Neural cell (in vitro differentiated cells): ENCODE data around the gene FHAD1. TPM values are rescaled to one million over a fixed set of nuclear protein-coding genes. Genes with fewer than 3 reads are reported as not detected.

Experiments
- H2AFZ ChIP-seq: fragments of 200-600, 300-800 bp; sonication (generic), shearing (Covaris generic); 2 replicates; pipeline ENCODE4 v1.6.0; 2014; ENCODE audit warnings: low read depth, mild to moderate bottlenecking, antibody characterized with exemption, low read length, moderate library complexity
- H3F3A ChIP-seq: fragments of 200-600 bp; shearing (Covaris generic); 2 replicates; pipeline ENCODE4 v1.6.1; 2016; ENCODE audit warnings: mild to moderate bottlenecking, moderate library complexity, mixed read lengths, antibody characterized with exemption, low read length; ENCODE audit not compliant: insufficient read depth, poor library complexity, severe bottlenecking
- H3K27ac ChIP-seq: fragments of 200-600, 300-800 bp; sonication (generic), shearing (Covaris generic); 2 replicates; pipeline ENCODE4 v1.5.1; 2014; ENCODE audit warnings: mild to moderate bottlenecking, low read length, moderate library complexity
- H3K27me3 ChIP-seq: fragments of 300-800, 200-600 bp; sonication (generic), shearing (Covaris generic); 2 replicates; pipeline ENCODE4 v1.6.0; 2014; ENCODE audit warnings: mild to moderate bottlenecking, low read depth, low read length, moderate library complexity; ENCODE audit not compliant: insufficient read depth
- H3K36me3 ChIP-seq: fragments of 300-800, 200-600 bp; sonication (generic), shearing (Covaris generic); 2 replicates; pipeline ENCODE4 v1.5.1; 2014; ENCODE audit warnings: mild to moderate bottlenecking, antibody characterized with exemption, low read length, moderate library complexity; ENCODE audit not compliant: insufficient read depth
- H3K4me2 ChIP-seq: fragments of 300-800, 200-600 bp; sonication (generic), shearing (Covaris generic); 2 replicates; pipeline ENCODE4 v1.6.0; 2014; ENCODE audit warnings: mild to moderate bottlenecking, low read length
- H3K4me3 ChIP-seq: fragments of 300-800, 200-600 bp; sonication (generic), shearing (Covaris generic); 2 replicates; pipeline ENCODE4 v1.5.1; 2014; ENCODE audit warnings: mild to moderate bottlenecking, low read length, moderate library complexity
- H3K79me2 ChIP-seq: fragments of 200-600 bp; shearing (Covaris generic); replicated peaks from 2 replicates; pipeline ENCODE4 v1.6.0; 2014; ENCODE audit warnings: mild to moderate bottlenecking, low read length, moderate library complexity; ENCODE audit not compliant: insufficient read depth
- H3K9ac ChIP-seq: fragments of 300-800, 200-600 bp; sonication (generic), shearing (Covaris generic); 2 replicates; pipeline ENCODE4 v1.6.1; 2016; ENCODE audit warnings: mild to moderate bottlenecking, low read length, mixed read lengths
- H3K9me2 ChIP-seq: fragments of 200-600 bp; shearing (Covaris generic); 2 replicates; pipeline ENCODE4 v1.6.1; 2016; ENCODE audit warnings: mild to moderate bottlenecking, low read length, mixed read lengths; ENCODE audit not compliant: insufficient read depth
- H3K9me3 ChIP-seq: fragments of 200-600, 300-800 bp; sonication (generic), shearing (Covaris generic); 2 replicates; pipeline ENCODE4 v1.6.1; 2016; ENCODE audit warnings: mild to moderate bottlenecking, mixed run types, low read length, moderate library complexity, mixed read lengths
- H4K20me1 ChIP-seq: fragments of 200-600 bp; shearing (Covaris generic); 2 replicates; pipeline ENCODE4 v1.6.1; 2016; ENCODE audit warnings: mild to moderate bottlenecking, mixed run types; ENCODE audit not compliant: insufficient read depth
- CTCF ChIP-seq: fragments of 450-650 bp; IDR thresholded peaks from 2 replicates; pipeline ENCODE4 v1.5.1; 2014; ENCODE audit warnings: antibody characterized with exemption, mild to moderate bottlenecking, moderate library complexity; ENCODE audit not compliant: poor library complexity, severe bottlenecking
- EP300 ChIP-seq: fragments of 450-650 bp; conservative IDR thresholded peaks from 2 replicates; pipeline ENCODE4 v1.6.1; 2014; ENCODE audit warnings: antibody characterized with exemption, mild to moderate bottlenecking, moderate library complexity; ENCODE audit not compliant: poor library complexity, severe bottlenecking
- EZH2 ChIP-seq: fragments of 200-600, 300-800 bp; shearing (Covaris generic), sonication (generic); IDR thresholded peaks from 2 replicates; pipeline ENCODE4 v1.6.1; 2014; ENCODE audit warnings: antibody characterized with exemption, low read length, borderline replicate concordance, mild to moderate bottlenecking; ENCODE audit not compliant: insufficient read depth, poor library complexity, severe bottlenecking
- MXI1 ChIP-seq: fragments of 450-650 bp; conservative IDR thresholded peaks from 2 replicates; pipeline ENCODE4 v1.6.1; 2014; ENCODE audit warnings: antibody characterized with exemption, mild to moderate bottlenecking; ENCODE audit not compliant: poor library complexity, severe bottlenecking
- POLR2AphosphoS5 ChIP-seq: IDR thresholded peaks from 2 replicates; pipeline ENCODE4 v1.6.1; 2012
- RAD21 ChIP-seq: fragments of 450-650 bp; conservative IDR thresholded peaks from 2 replicates; pipeline ENCODE4 v1.6.1; 2014; ENCODE audit warnings: antibody characterized with exemption, mild to moderate bottlenecking, moderate library complexity
- REST ChIP-seq: IDR thresholded peaks from 2 replicates; pipeline ENCODE4 v1.6.1; 2012; ENCODE audit warnings: borderline replicate concordance
- SMC3 ChIP-seq: fragments of 450-650 bp; conservative IDR thresholded peaks from 2 replicates; pipeline ENCODE4 v1.6.1; 2014; ENCODE audit warnings: antibody characterized with exemption, mild to moderate bottlenecking, moderate library complexity; ENCODE audit not compliant: poor library complexity
- TAF1 ChIP-seq: IDR thresholded peaks from 2 replicates; pipeline ENCODE4 v1.6.1; 2012; ENCODE audit warnings: low read depth
- polyA plus RNA-seq: library from polyadenylated mRNA; depleted of rRNA; stranded (reverse); fragments of >200 nt; gene quantifications from 2 replicates; pipeline ENCODE4 v1.2.3, GENCODE V29; 2014

FHAD1 gene
- polyA plus RNA-seq, 1 donor from 2014 or later, result 0.46 TPM

- Histone ChIP-seq H3K27me3 (no peaks in the 10 kb centered on the region), H3K9me2 (no peaks in the 10 kb centered on the region), H3K9me3 (peaks cover 7% of the 10 kb centered on the region), H3K79me2 (no peaks in the 10 kb centered on the region), H3K27ac (no peak overlapping the region), H3K9ac (no peak overlapping the region), H3K4me2 (no peak overlapping the region), H2AFZ (no peak overlapping the region), H3F3A (no peaks in the 10 kb centered on the region), H3K36me3 (no peaks in the 10 kb centered on the region), H3K4me3 (no peak overlapping the region), H4K20me1 (no peaks in the 10 kb centered on the region)
- TF ChIP-seq TAF1, result no peak
- TF ChIP-seq SMC3, result no peak
- TF ChIP-seq CTCF, result no peak
- no peak for TF ChIP-seq MXI1
- no peak for TF ChIP-seq RAD21
- TF ChIP-seq EZH2, result no peak
- no peak for TF ChIP-seq POLR2AphosphoS5
- no peak for TF ChIP-seq REST
These were observed 15.7 kb downstream of the FHAD1 start for GRCh38 chr1:15262706-15263105.

- Histone ChIP-seq H3K9me2 (no peaks in the 10 kb centered on the region), H3K36me3 (no peaks in the 10 kb centered on the region), H3K4me3 (no peak overlapping the region), H3K4me2 (no peak overlapping the region), H3K9me3 (peaks cover 7% of the 10 kb centered on the region), H3K27ac (no peak overlapping the region), H4K20me1 (no peaks in the 10 kb centered on the region), H3K9ac (no peak overlapping the region), H3K79me2 (no peaks in the 10 kb centered on the region), H2AFZ (no peak overlapping the region), H3F3A (no peaks in the 10 kb centered on the region), H3K27me3 (no peaks in the 10 kb centered on the region)
- TF ChIP-seq EP300, result no peak
- no peak for TF ChIP-seq RAD21
- TF ChIP-seq MXI1, result no peak
- no peak for TF ChIP-seq SMC3
- TF ChIP-seq EZH2, result no peak
- TF ChIP-seq REST, result no peak
- TF ChIP-seq CTCF, result no peak
- TF ChIP-seq POLR2AphosphoS5, result no peak
- no peak for TF ChIP-seq TAF1
These were observed 17.7 kb downstream of the FHAD1 start for GRCh38 chr1:15264769-15265168.
